Dendritic cell treated with granulocyte-macrophage colony-stimulating factor and Interleukin-4, amounts not matched to agents 40 ng/mL and 50 ng/mL, for 4 days (primary cell): ENCODE data around the gene MGA.

Experiments used
- H3K27ac Mint-ChIP-seq: one replicate; pipeline ENCODE4 v1.8.0; 2022; ENCODE audit warnings: mild to moderate bottlenecking, mixed read lengths
- H3K27me3 Mint-ChIP-seq: one replicate; pipeline ENCODE4 v1.8.0; 2022; ENCODE audit warnings: mild to moderate bottlenecking, mixed read lengths
- H3K36me3 Mint-ChIP-seq: one replicate; pipeline ENCODE4 v1.8.0; 2022; ENCODE audit warnings: low read depth, mixed read lengths
- H3K4me1 Mint-ChIP-seq: one replicate; pipeline ENCODE4 v1.8.0; 2022; ENCODE audit warnings: low read depth, mixed read lengths
- H3K4me3 Mint-ChIP-seq: one replicate; pipeline ENCODE4 v1.8.0; 2022; ENCODE audit warnings: mild to moderate bottlenecking, moderate library complexity, mixed read lengths
- H3K9me3 Mint-ChIP-seq: one replicate; pipeline ENCODE4 v1.8.0; 2022; ENCODE audit warnings: mixed read lengths
- intact Hi-C: fragments of 100-400 bp; cut with micrococcal nuclease; formaldehyde crosslinking; loops from one replicate; pipeline ENCODE4 v1.15.0; 2022

MGA gene

GRCh38 chr15:41817781-41818180, 157.6 kb downstream of the MGA start:
- no peaks in the 10 kb centered on the region for H3K4me1 Mint-ChIP-seq

DNA sequence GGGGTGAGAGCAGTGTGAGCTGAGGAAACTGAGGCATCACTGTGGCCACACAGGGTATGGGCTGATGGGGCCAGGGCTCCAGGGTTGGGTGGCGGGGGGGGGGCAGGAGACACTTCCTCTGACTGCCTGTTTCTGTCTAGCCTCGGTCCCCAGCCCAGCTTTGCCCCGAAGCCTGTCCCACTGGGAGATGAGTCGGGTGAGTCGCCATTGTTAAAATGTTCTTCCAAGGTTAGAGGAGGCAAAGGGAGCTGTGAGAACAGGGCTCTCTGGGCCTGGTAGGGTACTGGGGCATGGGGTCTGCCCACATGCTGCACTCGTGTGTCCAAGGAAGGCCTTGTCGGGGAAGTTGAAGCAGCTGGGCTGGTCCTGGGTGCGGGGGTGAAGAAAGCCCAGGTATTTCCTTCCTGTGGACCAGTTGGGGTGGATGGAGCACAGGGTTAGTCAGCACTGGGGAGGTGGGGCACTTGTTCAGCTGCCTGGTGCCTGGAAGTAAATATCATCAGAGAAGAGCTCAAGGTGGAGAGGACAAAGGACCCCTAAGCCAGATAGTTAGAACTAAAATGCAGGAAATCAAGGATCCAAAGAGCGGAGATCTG, 159.3 kb downstream of the MGA start:
- H3K4me3 Mint-ChIP-seq: no peak overlapping the region
- peaks cover 100% of the 10 kb centered on the region for H3K36me3 Mint-ChIP-seq
- intact Hi-C loops: loop anchor here (10.0 kb wide), 1 partner anchor 265 kb away; the partner anchor contains the start of gene TYRO3
- H3K27ac Mint-ChIP-seq: no peak overlapping the region
- no peaks in the 10 kb centered on the region for H3K4me1 Mint-ChIP-seq
- H3K27me3 Mint-ChIP-seq: no peaks in the 10 kb centered on the region
- no peaks in the 10 kb centered on the region for H3K9me3 Mint-ChIP-seq

More at GRCh38 chr15:41817781-41818180, 157.6 kb downstream of the MGA start:
- H3K9me3 Mint-ChIP-seq: no peaks in the 10 kb centered on the region
- intact Hi-C loops: loop anchor here (10.0 kb wide), 1 partner anchor 263 kb away; the partner anchor contains the start of gene TYRO3
- H3K27me3 Mint-ChIP-seq: no peaks in the 10 kb centered on the region
- H3K36me3 Mint-ChIP-seq: peaks cover 100% of the 10 kb centered on the region
- H3K27ac Mint-ChIP-seq: no peak overlapping the region
- H3K4me3 Mint-ChIP-seq: no peak overlapping the region

DNA sequence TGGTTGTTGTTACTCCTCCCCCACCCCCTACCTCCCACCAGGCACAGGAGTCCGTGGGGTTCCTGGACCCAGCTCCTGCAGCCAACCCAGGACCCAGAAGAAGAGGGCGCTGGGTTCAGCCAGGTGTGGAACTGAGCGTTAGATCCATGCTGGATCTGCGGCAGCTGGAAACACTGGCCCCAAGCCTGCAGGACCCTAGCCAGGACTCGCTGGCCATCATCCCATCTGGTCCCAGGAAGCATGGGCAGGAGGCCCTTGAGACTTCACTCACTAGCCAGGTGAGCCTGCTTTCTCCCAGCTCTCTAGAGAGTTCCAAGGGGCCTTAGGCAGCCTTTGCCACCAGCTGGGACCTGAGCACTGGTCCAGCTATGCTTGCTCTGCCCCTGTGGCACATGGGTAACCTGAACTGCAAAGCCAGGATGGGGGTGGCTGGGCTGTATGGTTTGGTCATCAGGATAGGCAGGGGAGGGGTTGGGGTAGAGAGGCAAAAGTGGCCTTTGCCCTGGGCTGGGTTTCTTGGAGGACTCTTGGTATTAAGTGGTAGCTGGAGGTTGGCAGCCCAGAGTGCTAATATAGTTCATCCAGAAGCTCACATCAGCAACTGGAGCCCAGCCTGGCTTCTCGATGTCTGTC, 160.7 kb downstream of the MGA start:
- Mint-ChIP-seq H3K9me3 (no peaks in the 10 kb centered on the region), H3K27me3 (no peaks in the 10 kb centered on the region), H3K4me3 (no peak overlapping the region), H3K27ac (no peak overlapping the region), H3K4me1 (no peaks in the 10 kb centered on the region), H3K36me3 (peaks cover 99% of the 10 kb centered on the region)
- intact Hi-C loops: no loop called here

DNA sequence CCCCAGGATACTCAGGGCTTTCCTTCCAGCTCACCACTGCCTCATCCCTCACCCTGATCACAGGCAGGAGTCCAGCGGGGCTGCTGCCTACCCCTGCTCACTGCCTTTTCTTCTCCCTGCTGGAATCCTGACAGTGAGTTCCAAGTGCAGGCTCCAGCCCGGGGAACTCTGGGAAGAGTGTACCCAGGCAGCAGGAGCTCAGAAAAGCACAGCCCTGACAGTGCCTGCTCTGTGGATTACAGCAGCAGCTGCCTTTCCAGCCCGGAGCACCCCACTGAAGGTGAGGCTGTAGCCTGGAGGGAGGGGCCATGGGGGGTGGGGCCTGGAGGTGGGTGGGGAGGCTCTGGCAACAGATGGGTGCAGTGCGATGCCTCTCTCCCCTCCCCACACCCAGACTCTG, 161.6 kb downstream of the MGA start:
- intact Hi-C loops: no loop called here
- Mint-ChIP-seq H3K4me1 (no peaks in the 10 kb centered on the region), H3K27me3 (peaks cover 5% of the 10 kb centered on the region), H3K4me3 (no peak overlapping the region), H3K9me3 (no peaks in the 10 kb centered on the region), H3K27ac (no peak overlapping the region), H3K36me3 (peaks cover 99% of the 10 kb centered on the region)

- Mint-ChIP-seq H3K4me3 (no peak overlapping the region), H3K27ac (no peak overlapping the region), H3K4me1 (peaks cover 2% of the 10 kb centered on the region), H3K36me3 (peaks cover 92% of the 10 kb centered on the region), H3K9me3 (no peaks in the 10 kb centered on the region), H3K27me3 (peaks cover 11% of the 10 kb centered on the region)
- intact Hi-C loops: no loop called here
Observed at GRCh38 chr15:41822471-41822870, 162.3 kb downstream of the MGA start.
